ENCODE measurements around the gene CCDC70.

DNA sequence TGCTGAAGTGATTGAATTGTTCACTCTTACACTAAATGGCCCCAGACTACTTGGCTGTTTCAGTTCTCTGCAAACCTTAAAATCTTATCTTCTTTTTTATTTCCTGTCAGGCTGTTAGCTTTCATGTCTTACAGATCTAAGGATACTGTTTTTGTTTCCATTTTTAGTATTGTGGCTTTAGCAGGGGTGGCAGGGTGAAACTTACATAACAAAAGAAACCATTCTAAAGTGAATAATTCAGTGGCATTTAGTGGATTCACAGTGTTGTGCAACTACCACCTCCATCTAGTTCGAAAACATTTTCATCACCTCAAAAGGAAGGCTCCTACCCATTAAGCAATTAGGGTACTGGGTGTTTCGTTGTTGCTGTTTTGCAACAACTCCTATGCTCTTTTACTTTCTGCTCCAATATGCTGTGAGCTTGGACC, 36.6 kb upstream of the CCDC70 start:
- TF ChIP-seq POLR2A (IDR thresholded peaks at IDR 0.05) = no peak
- TF ChIP-seq CTCF (IDR thresholded peaks at IDR 0.05) = no peak
